Measurements from ENCODE around the gene TBX6. TPM values are rescaled to one million over a fixed set of nuclear protein-coding genes. Genes with fewer than 3 reads are reported as not detected.

Gene TBX6
- total RNA-seq, 1 experiment from 2014 or later: 1.4 TPM

DNA sequence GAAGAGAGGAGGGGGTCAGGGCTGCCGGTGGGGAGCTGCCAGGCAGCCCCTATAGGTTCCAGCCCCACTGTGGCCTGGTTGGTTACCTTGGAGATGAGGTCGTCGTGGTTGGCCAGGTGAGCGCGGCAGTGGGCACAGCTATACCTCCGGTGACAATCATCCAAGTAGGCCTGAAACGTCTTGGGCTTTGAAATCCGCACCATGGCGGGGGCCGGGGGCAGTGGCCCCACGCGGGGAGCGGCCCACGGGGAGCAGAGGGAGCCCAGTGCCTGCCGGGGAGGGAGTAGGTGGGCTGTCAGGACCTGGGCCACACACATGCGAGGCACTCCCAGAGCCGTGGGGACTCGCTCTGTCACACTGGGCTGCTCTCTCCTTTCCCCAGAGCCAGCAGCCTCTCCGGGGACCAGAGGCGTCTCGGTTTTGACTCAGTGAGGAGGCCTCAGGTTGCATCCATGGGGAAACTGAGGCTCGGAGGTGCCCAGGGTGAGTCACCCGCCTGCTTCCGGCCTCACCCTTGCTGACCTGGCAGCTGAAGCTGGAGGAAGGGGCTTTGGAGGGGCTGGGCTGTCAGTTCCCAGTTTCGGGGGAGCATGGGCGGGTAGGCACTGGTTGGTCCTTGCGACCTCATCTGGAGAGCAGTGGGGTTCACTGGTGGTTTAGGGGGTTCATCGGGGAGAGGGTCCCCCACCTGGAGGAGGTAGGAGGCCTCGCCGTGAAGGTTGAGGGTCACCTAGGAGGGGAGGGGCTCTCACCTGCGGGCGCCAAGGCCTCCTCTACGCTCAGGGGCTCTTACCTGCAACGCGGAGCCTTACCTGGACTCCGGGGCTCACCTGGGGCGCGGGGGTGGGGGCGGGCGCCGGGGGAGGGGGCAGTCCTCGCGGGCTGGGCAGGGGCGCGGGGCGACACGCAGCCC is 3.7 kb upstream of the TBX6 start:
- POLR2A ChIA-PET: no interaction called here
- Histone ChIP-seq H2AFZ (ENCODE audit: low read depth, low read length, poor library complexity, severe bottlenecking) (no peak overlapping the region), H3K9me3 (ENCODE audit: control insufficient read depth in 1 of 2, insufficient read depth in 1 of 2, low read depth in 1 of 2, low read length in 2 of 2) (peaks cover 3 to 18% of the 10 kb centered on the region in 2 experiments; a peak in 2 of 4 replicates), H3K4me3 (replicated peaks in 1 of 2; ENCODE audit: low read depth in 1 of 2, low read length in 2 of 2) (peak overlapping the region; percentile 23 to 33; a peak in 2 of 4 replicates), H3K4me2 (ENCODE audit: low read length) (peak overlapping the region; percentile 56), H3K9me2 (ENCODE audit: insufficient read depth) (no peaks in the 10 kb centered on the region), H4K20me1 (ENCODE audit: insufficient read depth) (no peaks in the 10 kb centered on the region), H3K4me1 (ENCODE audit: control insufficient read depth in 1 of 2, insufficient read depth in 2 of 2, low read length in 2 of 2) (peaks cover 8 to 42% of the 10 kb centered on the region in 2 experiments), H3K79me2 (ENCODE audit: insufficient read depth, low read length) (no peaks in the 10 kb centered on the region), H3K27me3 (ENCODE audit: insufficient read depth, low read length) (no peaks in the 10 kb centered on the region), H3K9ac (ENCODE audit: low read length) (no peak overlapping the region), H3K27ac (ENCODE audit: low read depth, low read length) (peak overlapping the region; percentile 37; the same call in 1 of the 2 replicates), H3K36me3 (ENCODE audit: control insufficient read depth in 1 of 2, insufficient read depth in 2 of 2, low read length in 2 of 2) (no peaks in the 10 kb centered on the region)
- ATAC-seq (no peak), DNase-seq (ENCODE audit: low read depth, low spot score) (no peak)
- RAD21 ChIA-PET (ENCODE audit: low non-redundant PET in 1 of 2, low total read pairs in 2 of 2, uncharacterized antibody in 2 of 2, unreplicated experiment in 2 of 2): no interaction called here
- CTCF ChIA-PET: interaction anchor here (6.3 kb wide), 1 partner anchor 16 kb away, joined by 48 read pairs; no protein-coding TSS in a partner anchor
- no peak for TF ChIP-seq EZH2phosphoT487 (IDR thresholded peaks at IDR 0.05; ENCODE audit: borderline replicate concordance)
- TF ChIP-seq ZFX (IDR thresholded peaks at IDR 0.05): no peak
- TF ChIP-seq POLR2AphosphoS5 (IDR thresholded peaks at IDR 0.05; ENCODE audit: low read depth, low read length): no peak
- no peak for TF ChIP-seq POLR2A (IDR thresholded peaks at IDR 0.05; ENCODE audit: borderline replicate concordance, extremely low read depth, insufficient read depth, insufficient read length)
- TF ChIP-seq SP1 (IDR thresholded peaks at IDR 0.05; ENCODE audit: low read depth): no peak
- TF ChIP-seq CEBPB (IDR thresholded peaks at IDR 0.05; ENCODE audit: low read depth): no peak
- no peak for TF ChIP-seq SIN3A (IDR thresholded peaks at IDR 0.05; ENCODE audit: low read depth)
- TF ChIP-seq ZNF274 (IDR thresholded peaks at IDR 0.05; ENCODE audit: low read depth, low read length): no peak
- no peak for TF ChIP-seq REST (IDR thresholded peaks at IDR 0.05; ENCODE audit: low read depth)
- no peak for TF ChIP-seq EGR1 (IDR thresholded peaks at IDR 0.05; ENCODE audit: low read depth)
- intact Hi-C loops (cut with micrococcal nuclease): no loop called here
- BruUV-seq (replicated peaks): no TSS peak

Measured in HCT116 (cell line).